Measurements from ENCODE around the gene SPTAN1.

DNA sequence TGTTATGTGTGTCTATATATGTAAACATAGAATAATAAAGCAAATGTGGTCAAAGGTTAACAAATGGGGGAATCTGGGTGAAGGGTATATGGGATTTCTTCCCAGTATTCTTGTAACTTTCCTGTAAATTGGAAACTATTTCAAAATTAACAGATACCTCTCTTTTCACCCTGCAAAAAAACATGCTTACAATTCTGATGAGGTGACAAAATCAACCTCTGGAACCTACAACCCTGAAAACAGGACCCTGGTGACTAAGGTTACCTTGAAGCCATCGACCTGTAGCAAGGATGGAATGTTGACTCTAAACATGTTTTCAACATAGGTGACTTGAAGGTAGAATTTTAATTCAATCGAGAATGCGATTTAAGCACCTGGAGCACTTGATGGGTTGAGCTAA is 5.9 kb upstream of the SPTAN1 start:
- no peak for TF ChIP-seq POLR2A (IDR thresholded peaks at IDR 0.05; ENCODE audit: low read depth)
- TF ChIP-seq, protein P1, sequence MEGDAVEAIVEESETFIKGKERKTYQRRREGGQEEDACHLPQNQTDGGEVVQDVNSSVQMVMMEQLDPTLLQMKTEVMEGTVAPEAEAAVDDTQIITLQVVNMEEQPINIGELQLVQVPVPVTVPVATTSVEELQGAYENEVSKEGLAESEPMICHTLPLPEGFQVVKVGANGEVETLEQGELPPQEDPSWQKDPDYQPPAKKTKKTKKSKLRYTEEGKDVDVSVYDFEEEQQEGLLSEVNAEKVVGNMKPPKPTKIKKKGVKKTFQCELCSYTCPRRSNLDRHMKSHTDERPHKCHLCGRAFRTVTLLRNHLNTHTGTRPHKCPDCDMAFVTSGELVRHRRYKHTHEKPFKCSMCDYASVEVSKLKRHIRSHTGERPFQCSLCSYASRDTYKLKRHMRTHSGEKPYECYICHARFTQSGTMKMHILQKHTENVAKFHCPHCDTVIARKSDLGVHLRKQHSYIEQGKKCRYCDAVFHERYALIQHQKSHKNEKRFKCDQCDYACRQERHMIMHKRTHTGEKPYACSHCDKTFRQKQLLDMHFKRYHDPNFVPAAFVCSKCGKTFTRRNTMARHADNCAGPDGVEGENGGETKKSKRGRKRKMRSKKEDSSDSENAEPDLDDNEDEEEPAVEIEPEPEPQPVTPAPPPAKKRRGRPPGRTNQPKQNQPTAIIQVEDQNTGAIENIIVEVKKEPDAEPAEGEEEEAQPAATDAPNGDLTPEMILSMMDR (IDR thresholded peaks at IDR 0.05): no peak
- TF ChIP-seq POLR2AphosphoS5 (IDR thresholded peaks at IDR 0.05): no peak
- TF ChIP-seq EP300 (IDR thresholded peaks at IDR 0.05): no peak

All from esophagus muscularis mucosa (tissue), 4 donors.